Muscle layer of colon (tissue), 2 donors: Measurements from ENCODE around the gene CACNA1D.

ENCODE experiments used
- H3K27ac ChIP-seq: one replicate; pipeline ENCODE4 v1.7.0; 2013; ENCODE audit warnings: low read depth, mild to moderate bottlenecking, low read length, moderate library complexity
- H3K27me3 ChIP-seq, 2 donors: one replicate each; pipeline ENCODE4 v1.7.0; 2013; ENCODE audit warnings: low read length in 2 of 2, mild to moderate bottlenecking in 2 of 2; ENCODE audit not compliant: insufficient read depth in 2 of 2, control insufficient read depth in 1 of 2
- H3K36me3 ChIP-seq: one replicate; pipeline ENCODE4 v1.7.0; 2013; ENCODE audit warnings: mild to moderate bottlenecking, low read length; ENCODE audit not compliant: insufficient read depth
- H3K4me1 ChIP-seq: one replicate; pipeline ENCODE4 v1.7.0; 2013; ENCODE audit warnings: mild to moderate bottlenecking, low read length; ENCODE audit not compliant: insufficient read depth
- H3K4me3 ChIP-seq, 2 donors: one replicate each; pipeline ENCODE4 v1.7.0; 2013; ENCODE audit warnings: low read length in 2 of 2, low read depth in 1 of 2, mild to moderate bottlenecking in 1 of 2, moderate library complexity in 1 of 2
- H3K9ac ChIP-seq: one replicate; pipeline ENCODE4 v1.7.0; 2013; ENCODE audit warnings: low read length
- H3K9me3 ChIP-seq: one replicate; pipeline ENCODE4 v1.7.0; 2013; ENCODE audit warnings: mild to moderate bottlenecking, low read length
- donor health status: abdominal sarcoma.
- donor health status: Adenocarcinoma of cecum.

Gene CACNA1D

GRCh38 chr3:53511246-53511645, 16.8 kb downstream of the CACNA1D start:
- no peak overlapping the region for H3K27ac ChIP-seq
- H3K36me3 ChIP-seq, result no peaks in the 10 kb centered on the region
- H3K4me3 ChIP-seq, result no peak overlapping the region
- no peaks in the 10 kb centered on the region for H3K27me3 ChIP-seq
- no peaks in the 10 kb centered on the region for H3K4me1 ChIP-seq
- H3K9me3 ChIP-seq, result no peaks in the 10 kb centered on the region
- no peak overlapping the region for H3K9ac ChIP-seq

GRCh38 chr3:53513556-53514190, 19.3 kb downstream of the CACNA1D start:
- no peak overlapping the region for H3K4me3 ChIP-seq
- no peak overlapping the region for H3K27ac ChIP-seq
- no peaks in the 10 kb centered on the region for H3K36me3 ChIP-seq
- no peaks in the 10 kb centered on the region for H3K27me3 ChIP-seq
- no peak overlapping the region for H3K9ac ChIP-seq
- peaks cover 3% of the 10 kb centered on the region for H3K4me1 ChIP-seq
- no peaks in the 10 kb centered on the region for H3K9me3 ChIP-seq

GRCh38 chr3:53516339-53516738, 21.9 kb downstream of the CACNA1D start:
- H3K36me3 ChIP-seq, result no peaks in the 10 kb centered on the region
- H3K9me3 ChIP-seq, result no peaks in the 10 kb centered on the region
- H3K4me3 ChIP-seq, result no peak overlapping the region
- H3K4me1 ChIP-seq, result peaks cover 8% of the 10 kb centered on the region
- no peak overlapping the region for H3K9ac ChIP-seq
- no peak overlapping the region for H3K27ac ChIP-seq
- H3K27me3 ChIP-seq, result no peaks in the 10 kb centered on the region

DNA sequence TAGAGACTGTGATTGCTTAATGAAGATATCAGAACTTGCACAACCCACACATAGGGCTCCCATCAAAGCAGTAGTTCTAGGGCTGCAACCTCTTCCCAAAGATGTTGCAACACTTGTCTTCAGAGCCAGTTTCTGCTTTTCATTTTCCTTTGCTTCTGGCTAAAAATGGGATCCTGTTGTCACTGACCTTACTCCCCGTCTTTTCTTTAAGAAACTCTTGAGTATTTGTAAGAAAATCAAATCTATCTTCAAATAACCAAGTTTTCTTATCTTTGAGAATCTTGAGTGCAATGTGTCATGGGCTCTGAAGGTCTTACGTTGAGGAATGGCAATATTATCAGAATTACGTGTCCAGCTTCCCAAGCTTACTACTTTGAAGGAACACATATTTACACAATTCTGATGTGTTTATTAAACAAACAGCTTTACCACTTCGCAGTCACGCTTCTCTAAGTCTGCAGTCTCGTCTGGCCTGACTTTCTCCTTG, 24.1 kb downstream of the CACNA1D start:
- Histone ChIP-seq H3K27ac (no peak overlapping the region), H3K27me3 (no peaks in the 10 kb centered on the region), H3K9me3 (no peaks in the 10 kb centered on the region), H3K36me3 (no peaks in the 10 kb centered on the region), H3K9ac (no peak overlapping the region), H3K4me1 (peaks cover 20% of the 10 kb centered on the region), H3K4me3 (no peak overlapping the region)

GRCh38 chr3:53519065-53519709, 24.8 kb downstream of the CACNA1D start:
- Histone ChIP-seq H3K27me3 (no peaks in the 10 kb centered on the region), H3K4me3 (no peak overlapping the region), H3K27ac (no peak overlapping the region), H3K9ac (no peak overlapping the region), H3K9me3 (no peaks in the 10 kb centered on the region), H3K36me3 (no peaks in the 10 kb centered on the region), H3K4me1 (peaks cover 26% of the 10 kb centered on the region)

DNA sequence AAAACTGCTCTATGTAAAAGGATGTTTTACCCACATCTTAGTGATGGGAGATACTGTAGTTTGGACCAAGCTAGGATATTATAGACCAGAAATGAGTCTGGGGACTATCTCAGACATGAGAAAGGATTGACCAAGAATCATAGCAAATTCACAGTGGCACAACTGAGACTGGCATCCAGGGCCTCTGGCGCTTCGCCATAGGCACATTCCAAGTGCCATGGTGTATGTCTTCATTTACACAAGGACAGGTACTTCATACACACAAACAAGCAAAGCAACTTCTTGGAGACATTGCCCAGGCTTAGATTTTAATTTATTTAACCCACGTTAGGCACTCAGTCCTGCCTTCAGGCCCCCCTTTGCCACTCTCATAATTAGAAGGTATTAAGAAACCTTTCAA, 28.9 kb downstream of the CACNA1D start:
- peak overlapping the region; percentile 89 for H3K27ac ChIP-seq
- no peak overlapping the region for H3K9ac ChIP-seq
- no peaks in the 10 kb centered on the region for H3K9me3 ChIP-seq
- H3K36me3 ChIP-seq, result no peaks in the 10 kb centered on the region
- peaks cover 54% of the 10 kb centered on the region for H3K4me1 ChIP-seq
- H3K4me3 ChIP-seq, result no peak overlapping the region
- H3K27me3 ChIP-seq, result no peaks in the 10 kb centered on the region

- Histone ChIP-seq H3K36me3 (no peaks in the 10 kb centered on the region), H3K4me3 (no peak overlapping the region), H3K4me1 (peaks cover 47% of the 10 kb centered on the region), H3K27ac (peak overlapping the region; percentile 89), H3K27me3 (no peaks in the 10 kb centered on the region), H3K9ac (peak overlapping the region; percentile 40), H3K9me3 (no peaks in the 10 kb centered on the region)
Measured at GRCh38 chr3:53524566-53524965, 30.2 kb downstream of the CACNA1D start.

DNA sequence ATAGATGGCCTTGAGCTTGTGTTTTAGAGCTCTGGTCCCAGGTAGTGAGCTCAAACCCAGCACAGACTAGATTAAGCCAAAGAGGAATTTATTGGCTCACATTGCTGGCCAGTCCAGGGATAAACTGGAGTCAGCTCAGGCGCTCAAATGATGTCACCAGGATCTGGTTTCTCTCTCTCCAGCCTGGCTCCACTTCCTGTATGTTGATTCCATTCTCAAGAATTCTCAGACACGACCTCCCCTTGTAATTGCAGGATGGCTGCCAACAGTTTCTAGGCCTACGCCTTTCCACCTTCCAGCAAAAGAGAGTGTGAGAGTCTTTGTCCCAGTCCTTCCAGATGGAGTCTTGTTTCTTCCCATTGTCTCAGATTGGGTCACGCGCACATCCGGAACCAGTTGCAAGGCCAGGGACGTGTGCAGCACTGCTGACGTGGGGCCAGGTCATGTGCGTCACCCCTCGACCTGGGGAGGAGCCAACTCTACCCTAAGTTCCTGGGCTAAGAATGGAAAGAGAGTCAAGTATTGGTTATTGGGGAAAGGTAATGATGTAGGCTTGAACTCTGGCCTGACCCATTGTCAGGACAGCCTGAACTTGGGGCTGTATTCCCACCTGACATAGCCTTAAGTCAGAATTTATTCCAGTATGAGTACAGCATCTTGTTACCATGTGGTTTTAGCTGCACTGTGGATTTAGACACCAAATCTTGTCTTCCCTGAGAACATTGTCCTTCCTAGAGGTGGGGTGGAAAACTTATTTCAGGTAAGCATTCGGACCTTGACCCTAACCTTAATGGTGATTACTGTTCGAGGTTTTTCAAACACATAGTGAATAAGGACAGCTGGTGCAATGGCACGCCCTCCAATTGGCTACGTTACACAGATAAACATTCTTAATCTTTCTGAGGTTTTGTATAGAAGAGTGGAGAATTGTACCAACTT, 31.6 kb downstream of the CACNA1D start:
- no peak overlapping the region for H3K9ac ChIP-seq
- H3K4me3 ChIP-seq, result peak overlapping the region in 1 of 2 donors; percentile 23
- no peaks in the 10 kb centered on the region for H3K27me3 ChIP-seq
- H3K36me3 ChIP-seq, result no peaks in the 10 kb centered on the region
- H3K27ac ChIP-seq, result peak overlapping the region; percentile 89
- H3K4me1 ChIP-seq, result peaks cover 47% of the 10 kb centered on the region
- H3K9me3 ChIP-seq, result no peaks in the 10 kb centered on the region

GRCh38 chr3:53526704-53527055, 32.3 kb downstream of the CACNA1D start:
- peak overlapping the region; percentile 89 for H3K27ac ChIP-seq
- no peak overlapping the region for H3K9ac ChIP-seq
- H3K9me3 ChIP-seq, result no peaks in the 10 kb centered on the region
- H3K4me1 ChIP-seq, result peaks cover 47% of the 10 kb centered on the region
- H3K4me3 ChIP-seq, result no peak overlapping the region
- H3K27me3 ChIP-seq, result no peaks in the 10 kb centered on the region
- H3K36me3 ChIP-seq, result no peaks in the 10 kb centered on the region

- no peak overlapping the region for H3K4me3 ChIP-seq
- H3K36me3 ChIP-seq, result no peaks in the 10 kb centered on the region
- no peak overlapping the region for H3K27ac ChIP-seq
- H3K9me3 ChIP-seq, result no peaks in the 10 kb centered on the region
- H3K9ac ChIP-seq, result no peak overlapping the region
- H3K4me1 ChIP-seq, result peaks cover 25% of the 10 kb centered on the region
- no peaks in the 10 kb centered on the region for H3K27me3 ChIP-seq
Measured at GRCh38 chr3:53530205-53530604, 35.8 kb downstream of the CACNA1D start.

- no peaks in the 10 kb centered on the region for H3K9me3 ChIP-seq
- H3K4me1 ChIP-seq, result peaks cover 12% of the 10 kb centered on the region
- no peak overlapping the region for H3K27ac ChIP-seq
- H3K27me3 ChIP-seq, result no peaks in the 10 kb centered on the region
- no peaks in the 10 kb centered on the region for H3K36me3 ChIP-seq
- H3K9ac ChIP-seq, result no peak overlapping the region
- H3K4me3 ChIP-seq, result no peak overlapping the region
Measured at GRCh38 chr3:53531749-53532148, 37.3 kb downstream of the CACNA1D start.
